ENCODE data around the gene C10orf88. TPM values are rescaled to one million over a fixed set of nuclear protein-coding genes. Genes with fewer than 3 reads are reported as not detected.
A peak's percentile ranks its signal among the peaks of the same experiment; 100 is the strongest.

The C10orf88 gene
- total and polyA plus RNA-seq, 2 of the 13 experiments (the other 11 are each of a cell fraction or from before 2014, with no cell fraction given), result 4.6 to 11.8 TPM

DNA sequence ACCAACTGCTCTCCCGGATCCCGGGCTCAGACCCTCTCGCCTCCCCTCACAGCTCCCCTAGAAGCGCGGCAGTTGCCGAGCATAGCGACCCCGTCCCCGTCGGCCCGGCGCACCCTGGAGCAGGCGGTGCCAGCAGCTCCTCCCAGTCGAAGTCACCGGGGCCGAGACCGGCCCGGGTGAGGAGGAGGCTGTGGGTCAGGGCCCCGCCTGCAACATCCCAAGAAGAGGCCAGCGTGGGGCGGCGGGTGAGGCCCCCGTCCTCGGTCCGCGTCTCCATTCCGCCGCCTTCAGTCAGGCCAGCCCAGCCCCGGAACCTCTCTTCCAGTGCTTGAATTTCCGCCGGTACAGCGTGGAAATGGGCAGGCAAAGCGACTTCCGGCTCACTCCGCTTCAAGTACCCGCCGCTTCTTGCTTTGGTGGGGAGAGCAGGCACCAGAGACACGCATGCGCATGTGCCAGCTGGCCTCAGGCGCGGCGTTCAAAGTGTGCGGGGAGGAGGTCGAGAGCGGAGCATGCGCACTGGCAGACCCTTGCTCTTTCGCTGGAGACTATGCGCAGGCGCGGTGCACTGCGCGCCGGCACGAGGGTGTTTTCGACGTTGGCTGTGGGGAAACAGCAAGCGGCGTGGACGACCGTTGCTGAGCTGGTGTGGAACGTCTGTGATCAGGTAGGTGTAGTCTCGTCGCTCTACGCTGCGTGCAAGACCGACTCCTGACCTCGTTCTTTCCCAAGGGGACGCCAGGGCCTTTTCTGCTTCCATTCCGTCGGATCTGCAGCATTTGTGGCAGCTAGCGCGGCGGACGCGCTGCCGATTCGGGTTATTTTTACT is at the start of gene C10orf88 (continued):
- TF ChIP-seq ZNF30 (CRISPR knock-in tag; IDR thresholded peaks at IDR 0.05), result peak; percentile 86; the same call in 1 of the 2 replicates
- 0 out of 4 replicates have a peak, but pooled peaks of 1 of the 2 experiments have one; percentile 14 for TF ChIP-seq EP300 (IDR thresholded peaks at IDR 0.05; ENCODE audit: low read depth in 2 of 2, low read length in 2 of 2)
- TF ChIP-seq EP300 (CRISPR knock-in tag; IDR thresholded peaks at IDR 0.05; ENCODE audit: borderline replicate concordance), result peak; percentile 63
- TF ChIP-seq TCF7 (IDR thresholded peaks at IDR 0.05; ENCODE audit: low read depth), result peak; percentile 54; the same call in 1 of the 2 replicates
- no peak; the same call in 1 of the 2 replicates for TF ChIP-seq ZNF468 (CRISPR knock-in tag; IDR thresholded peaks at IDR 0.05)
- TF ChIP-seq, protein P1, sequence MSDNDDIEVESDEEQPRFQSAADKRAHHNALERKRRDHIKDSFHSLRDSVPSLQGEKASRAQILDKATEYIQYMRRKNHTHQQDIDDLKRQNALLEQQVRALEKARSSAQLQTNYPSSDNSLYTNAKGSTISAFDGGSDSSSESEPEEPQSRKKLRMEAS (IDR thresholded peaks at IDR 0.05), result peak; percentile 100
- TF ChIP-seq KDM4B (CRISPR knock-in tag; IDR thresholded peaks at IDR 0.05), result peak; percentile 68; the same call in 1 of the 2 replicates
- TF ChIP-seq ZMYM3 (CRISPR knock-in tag; IDR thresholded peaks at IDR 0.05), result peak; percentile 67
- 0 out of 2 replicates have a peak, but pooled peaks have one; percentile 10 for TF ChIP-seq CHD2 (IDR thresholded peaks at IDR 0.05; ENCODE audit: low read depth, low read length)
- TF ChIP-seq, protein P2, sequence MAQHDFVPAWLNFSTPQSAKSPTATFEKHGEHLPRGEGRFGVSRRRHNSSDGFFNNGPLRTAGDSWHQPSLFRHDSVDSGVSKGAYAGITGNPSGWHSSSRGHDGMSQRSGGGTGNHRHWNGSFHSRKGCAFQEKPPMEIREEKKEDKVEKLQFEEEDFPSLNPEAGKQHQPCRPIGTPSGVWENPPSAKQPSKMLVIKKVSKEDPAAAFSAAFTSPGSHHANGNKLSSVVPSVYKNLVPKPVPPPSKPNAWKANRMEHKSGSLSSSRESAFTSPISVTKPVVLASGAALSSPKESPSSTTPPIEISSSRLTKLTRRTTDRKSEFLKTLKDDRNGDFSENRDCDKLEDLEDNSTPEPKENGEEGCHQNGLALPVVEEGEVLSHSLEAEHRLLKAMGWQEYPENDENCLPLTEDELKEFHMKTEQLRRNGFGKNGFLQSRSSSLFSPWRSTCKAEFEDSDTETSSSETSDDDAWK (CRISPR knock-in tag; IDR thresholded peaks at IDR 0.05), result no peak
- peak; percentile 47; the same call in 1 of the 2 replicates for TF ChIP-seq MAF1 (CRISPR knock-in tag; IDR thresholded peaks at IDR 0.05; ENCODE audit: borderline replicate concordance)
- no peak for TF ChIP-seq U2AF2 (IDR thresholded peaks at IDR 0.05; ENCODE audit: low read depth, low read length)
- 0 out of 2 replicates have a peak, but pooled peaks have one; percentile 69 for TF ChIP-seq ZC3H4 (CRISPR knock-in tag; IDR thresholded peaks at IDR 0.05; ENCODE audit: borderline replicate concordance)
- TF ChIP-seq ZNF510 (CRISPR knock-in tag; IDR thresholded peaks at IDR 0.05; ENCODE audit: low read depth), result peak; percentile 95
- TF ChIP-seq ZFYVE20 (CRISPR knock-in tag; IDR thresholded peaks at IDR 0.05; ENCODE audit: borderline replicate concordance, low read depth), result peak; percentile 87; the same call in 1 of the 2 replicates
- TF ChIP-seq, protein P3, sequence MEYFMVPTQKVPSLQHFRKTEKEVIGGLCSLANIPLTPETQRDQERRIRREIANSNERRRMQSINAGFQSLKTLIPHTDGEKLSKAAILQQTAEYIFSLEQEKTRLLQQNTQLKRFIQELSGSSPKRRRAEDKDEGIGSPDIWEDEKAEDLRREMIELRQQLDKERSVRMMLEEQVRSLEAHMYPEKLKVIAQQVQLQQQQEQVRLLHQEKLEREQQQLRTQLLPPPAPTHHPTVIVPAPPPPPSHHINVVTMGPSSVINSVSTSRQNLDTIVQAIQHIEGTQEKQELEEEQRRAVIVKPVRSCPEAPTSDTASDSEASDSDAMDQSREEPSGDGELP (IDR thresholded peaks at IDR 0.05; ENCODE audit: borderline replicate concordance, low read depth), result peak; percentile 100
- TF ChIP-seq, protein P4, sequence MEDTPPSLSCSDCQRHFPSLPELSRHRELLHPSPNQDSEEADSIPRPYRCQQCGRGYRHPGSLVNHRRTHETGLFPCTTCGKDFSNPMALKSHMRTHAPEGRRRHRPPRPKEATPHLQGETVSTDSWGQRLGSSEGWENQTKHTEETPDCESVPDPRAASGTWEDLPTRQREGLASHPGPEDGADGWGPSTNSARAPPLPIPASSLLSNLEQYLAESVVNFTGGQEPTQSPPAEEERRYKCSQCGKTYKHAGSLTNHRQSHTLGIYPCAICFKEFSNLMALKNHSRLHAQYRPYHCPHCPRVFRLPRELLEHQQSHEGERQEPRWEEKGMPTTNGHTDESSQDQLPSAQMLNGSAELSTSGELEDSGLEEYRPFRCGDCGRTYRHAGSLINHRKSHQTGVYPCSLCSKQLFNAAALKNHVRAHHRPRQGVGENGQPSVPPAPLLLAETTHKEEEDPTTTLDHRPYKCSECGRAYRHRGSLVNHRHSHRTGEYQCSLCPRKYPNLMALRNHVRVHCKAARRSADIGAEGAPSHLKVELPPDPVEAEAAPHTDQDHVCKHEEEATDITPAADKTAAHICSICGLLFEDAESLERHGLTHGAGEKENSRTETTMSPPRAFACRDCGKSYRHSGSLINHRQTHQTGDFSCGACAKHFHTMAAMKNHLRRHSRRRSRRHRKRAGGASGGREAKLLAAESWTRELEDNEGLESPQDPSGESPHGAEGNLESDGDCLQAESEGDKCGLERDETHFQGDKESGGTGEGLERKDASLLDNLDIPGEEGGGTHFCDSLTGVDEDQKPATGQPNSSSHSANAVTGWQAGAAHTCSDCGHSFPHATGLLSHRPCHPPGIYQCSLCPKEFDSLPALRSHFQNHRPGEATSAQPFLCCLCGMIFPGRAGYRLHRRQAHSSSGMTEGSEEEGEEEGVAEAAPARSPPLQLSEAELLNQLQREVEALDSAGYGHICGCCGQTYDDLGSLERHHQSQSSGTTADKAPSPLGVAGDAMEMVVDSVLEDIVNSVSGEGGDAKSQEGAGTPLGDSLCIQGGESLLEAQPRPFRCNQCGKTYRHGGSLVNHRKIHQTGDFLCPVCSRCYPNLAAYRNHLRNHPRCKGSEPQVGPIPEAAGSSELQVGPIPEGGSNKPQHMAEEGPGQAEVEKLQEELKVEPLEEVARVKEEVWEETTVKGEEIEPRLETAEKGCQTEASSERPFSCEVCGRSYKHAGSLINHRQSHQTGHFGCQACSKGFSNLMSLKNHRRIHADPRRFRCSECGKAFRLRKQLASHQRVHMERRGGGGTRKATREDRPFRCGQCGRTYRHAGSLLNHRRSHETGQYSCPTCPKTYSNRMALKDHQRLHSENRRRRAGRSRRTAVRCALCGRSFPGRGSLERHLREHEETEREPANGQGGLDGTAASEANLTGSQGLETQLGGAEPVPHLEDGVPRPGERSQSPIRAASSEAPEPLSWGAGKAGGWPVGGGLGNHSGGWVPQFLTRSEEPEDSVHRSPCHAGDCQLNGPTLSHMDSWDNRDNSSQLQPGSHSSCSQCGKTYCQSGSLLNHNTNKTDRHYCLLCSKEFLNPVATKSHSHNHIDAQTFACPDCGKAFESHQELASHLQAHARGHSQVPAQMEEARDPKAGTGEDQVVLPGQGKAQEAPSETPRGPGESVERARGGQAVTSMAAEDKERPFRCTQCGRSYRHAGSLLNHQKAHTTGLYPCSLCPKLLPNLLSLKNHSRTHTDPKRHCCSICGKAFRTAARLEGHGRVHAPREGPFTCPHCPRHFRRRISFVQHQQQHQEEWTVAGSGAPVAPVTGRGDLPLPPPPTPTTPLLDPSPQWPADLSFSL (CRISPR knock-in tag; IDR thresholded peaks at IDR 0.05), result no peak
- peak; percentile 86 for TF ChIP-seq ZNF232 (CRISPR knock-in tag; IDR thresholded peaks at IDR 0.05; ENCODE audit: borderline replicate concordance)
- TF ChIP-seq NFATC3 (CRISPR knock-in tag; IDR thresholded peaks at IDR 0.05), result peak; percentile 54; the same call in 1 of the 2 replicates

Data from HepG2 (cell line).